ENCODE measurements around the gene UBA5. TPM values are rescaled to one million over a fixed set of nuclear protein-coding genes. Genes with fewer than 3 reads are reported as not detected.

UBA5 gene
- polyA plus RNA-seq, 1 donor (not counting 4 experiments of a cell fraction or from before 2014, with no cell fraction given): 48.0 TPM

GRCh38 chr3:132690040-132690439 lies 29.9 kb downstream of the UBA5 start:
- H3K27ac ChIP-seq (ENCODE audit: control insufficient read depth, insufficient read depth, low read length): no peak overlapping the region
- no peak for FAIRE-seq

GRCh38 chr3:132694991-132695390 lies 34.9 kb downstream of the UBA5 start:
- H3K79me2 ChIP-seq (ENCODE audit: control insufficient read depth, insufficient read depth, low read length): no peaks in the 10 kb centered on the region
- no peaks in the 10 kb centered on the region for H3K9me1 ChIP-seq (ENCODE audit: control insufficient read depth, extremely low read depth, insufficient read depth, low read length)
- TF ChIP-seq CTCF (optimal IDR thresholded peaks at IDR 0.05 in 1 of 3, IDR thresholded peaks at IDR 0.05 in 1 of 3, conservative IDR thresholded peaks at IDR 0.05 in 1 of 3; ENCODE audit: extremely low read depth in 1 of 3, insufficient read depth in 2 of 3, low read length in 3 of 3) (no peak), EZH2 (IDR thresholded peaks at IDR 0.05; ENCODE audit: low read length) (no peak)
- no peak overlapping the region for H3K4me3 ChIP-seq (ENCODE audit: control insufficient read depth in 2 of 3, extremely low read depth in 1 of 3, insufficient read depth in 2 of 3, low read depth in 1 of 3, low read length in 3 of 3)
- no peaks in the 10 kb centered on the region for H3K9me3 ChIP-seq (ENCODE audit: control insufficient read depth, low read depth, low read length)
- dilution Hi-C loops (cut with MboI; ENCODE audit: extremely low pct_ligation_motif_present, low sequenced_read_pairs): no loop called here
- H3K36me3 ChIP-seq (ENCODE audit: control insufficient read depth in 2 of 2, extremely low read depth in 1 of 2, insufficient read depth in 2 of 2, low read length in 2 of 2): peaks cover 5 to 12% of the 10 kb centered on the region in 2 experiments
- no peaks in the 10 kb centered on the region for H3K4me1 ChIP-seq (ENCODE audit: control insufficient read depth, extremely low read depth, insufficient read depth, low read length)
- H2AFZ ChIP-seq (ENCODE audit: control insufficient read depth, low read length): no peak overlapping the region
- H4K20me1 ChIP-seq (ENCODE audit: control insufficient read depth, extremely low read depth, insufficient read depth, low read length): no peaks in the 10 kb centered on the region
- no peak for FAIRE-seq
- no peak overlapping the region for H3K4me2 ChIP-seq (ENCODE audit: control insufficient read depth, extremely low read depth, insufficient read depth, low read depth, low read length)
- no peak overlapping the region for H3K27ac ChIP-seq (ENCODE audit: control insufficient read depth, insufficient read depth, low read length)
- H3K9ac ChIP-seq (ENCODE audit: control insufficient read depth, extremely low read depth, insufficient read depth, low read length): no peak overlapping the region
- DNase-seq (ENCODE audit: low read depth, low spot score): no peak
- H3K27me3 ChIP-seq (ENCODE audit: control insufficient read depth, extremely low read depth, insufficient read depth, low read length): no peaks in the 10 kb centered on the region

More at GRCh38 chr3:132690040-132690439, 29.9 kb downstream of the UBA5 start:
- no peaks in the 10 kb centered on the region for H4K20me1 ChIP-seq (ENCODE audit: control insufficient read depth, extremely low read depth, insufficient read depth, low read length)
- no peaks in the 10 kb centered on the region for H3K4me1 ChIP-seq (ENCODE audit: control insufficient read depth, extremely low read depth, insufficient read depth, low read length)
- H3K4me2 ChIP-seq (ENCODE audit: control insufficient read depth, extremely low read depth, insufficient read depth, low read depth, low read length): no peak overlapping the region
- H3K27me3 ChIP-seq (ENCODE audit: control insufficient read depth, extremely low read depth, insufficient read depth, low read length): no peaks in the 10 kb centered on the region
- DNase-seq (ENCODE audit: low read depth, low spot score): no peak
- TF ChIP-seq EZH2 (IDR thresholded peaks at IDR 0.05; ENCODE audit: low read length): no peak
- no peak for TF ChIP-seq CTCF (optimal IDR thresholded peaks at IDR 0.05 in 1 of 3, IDR thresholded peaks at IDR 0.05 in 1 of 3, conservative IDR thresholded peaks at IDR 0.05 in 1 of 3; ENCODE audit: extremely low read depth in 1 of 3, insufficient read depth in 2 of 3, low read length in 3 of 3)
- H3K4me3 ChIP-seq (ENCODE audit: control insufficient read depth in 2 of 3, extremely low read depth in 1 of 3, insufficient read depth in 2 of 3, low read depth in 1 of 3, low read length in 3 of 3): no peak overlapping the region
- H3K9ac ChIP-seq (ENCODE audit: control insufficient read depth, extremely low read depth, insufficient read depth, low read length): no peak overlapping the region
- peaks cover 7 to 14% of the 10 kb centered on the region in 2 experiments for H3K36me3 ChIP-seq (ENCODE audit: control insufficient read depth in 2 of 2, extremely low read depth in 1 of 2, insufficient read depth in 2 of 2, low read length in 2 of 2)
- dilution Hi-C loops (cut with MboI; ENCODE audit: extremely low pct_ligation_motif_present, low sequenced_read_pairs): no loop called here
- no peak overlapping the region for H2AFZ ChIP-seq (ENCODE audit: control insufficient read depth, low read length)
- no peaks in the 10 kb centered on the region for H3K79me2 ChIP-seq (ENCODE audit: control insufficient read depth, insufficient read depth, low read length)
- H3K9me1 ChIP-seq (ENCODE audit: control insufficient read depth, extremely low read depth, insufficient read depth, low read length): no peaks in the 10 kb centered on the region
- no peaks in the 10 kb centered on the region for H3K9me3 ChIP-seq (ENCODE audit: control insufficient read depth, low read depth, low read length)

All from keratinocyte (primary cell).